Spleen (tissue), 13 donors: ENCODE results near the gene BECN2. TPM values are rescaled to one million over a fixed set of nuclear protein-coding genes. Genes with fewer than 3 reads are reported as not detected.

Experiments
- DNase-seq: peaks from one replicate; pipeline ENCODE4 v3.0.0-alpha.2; 2020
- H3K27ac ChIP-seq, 8 donors: fragments of 200-600 bp; sonication (generic) in 7 of 8; 1 replicate in 4 of 8; 2 replicates in 4 of 8; pipeline versions ENCODE4 v1.5.0 to v1.8.0; 2016 to 2021; ENCODE audit warnings: inconsistent platforms in 4 of 8, mild to moderate bottlenecking in 4 of 8, moderate library complexity in 1 of 8
- H3K27me3 ChIP-seq, 7 donors: fragments of 200-600 bp; sonication (generic) in 6 of 7; replicated peaks in 1 of 7; 1 replicate in 4 of 7; 2 replicates in 3 of 7; pipeline versions ENCODE4 v1.5.0 to v1.8.0; 2016 to 2021; ENCODE audit warnings: inconsistent platforms in 3 of 7, mild to moderate bottlenecking in 1 of 7
- H3K36me3 ChIP-seq, 6 donors: fragments of 200-600 bp; sonication (generic) in 5 of 6; 1 replicate in 4 of 6; 2 replicates in 2 of 6; pipeline versions ENCODE4 v1.5.0 to v1.8.0; 2016 to 2021; ENCODE audit warnings: inconsistent platforms in 2 of 6
- H3K4me1 ChIP-seq, 6 donors: fragments of 200-600 bp; sonication (generic) in 5 of 6; 1 replicate in 3 of 6; 2 replicates in 3 of 6; pipeline versions ENCODE4 v1.5.0 to v1.8.0; 2016 to 2021; ENCODE audit warnings: inconsistent platforms in 3 of 6
- H3K4me3 ChIP-seq, 8 donors: fragments of 200-600 bp; sonication (generic) in 7 of 8; 1 replicate in 4 of 8; 2 replicates in 4 of 8; pipeline versions ENCODE4 v1.5.0 to v1.8.0; 2016 to 2021; ENCODE audit warnings: inconsistent platforms in 4 of 8, mild to moderate bottlenecking in 4 of 8, moderate library complexity in 2 of 8
- H3K9me3 ChIP-seq, 8 donors: fragments of 200-600 bp; sonication (generic) in 7 of 8; 1 replicate in 4 of 8; 2 replicates in 4 of 8; pipeline versions ENCODE4 v1.5.0 to v1.8.0; 2016 to 2021; ENCODE audit warnings: inconsistent platforms in 4 of 8
- CTCF ChIP-seq, 11 experiments: fragments of 200-600 bp in 7 of 11; fragments of 450-650 bp in 4 of 11; sonication (generic) in 4 of 11; IDR thresholded peaks in 8 of 11; conservative IDR thresholded peaks in 3 of 11; 1 replicate in 7 of 11; 2 replicates in 4 of 11; pipeline versions ENCODE4 v1.4.0 to v1.8.0; 2016 to 2021; ENCODE audit warnings: antibody characterized with exemption in 11 of 11, inconsistent platforms in 4 of 11, mild to moderate bottlenecking in 1 of 11
- POLR2A ChIP-seq, 3 donors: fragments of 450-650 bp; IDR thresholded peaks; one replicate each; pipeline ENCODE4 v1.5.1; 2017; ENCODE audit warnings: antibody characterized with exemption in 3 of 3, mild to moderate bottlenecking in 1 of 3
- POLR2AphosphoS5 ChIP-seq, 3 donors: sonication (generic); formaldehyde crosslinking; IDR thresholded peaks; one replicate each; pipeline ENCODE4 v1.5.1; 2017; ENCODE audit warnings: antibody characterized with exemption in 3 of 3
- WGBS, 5 donors: extraction: QIAGEN DNeasy Blood & Tissue Kit in 3 of 5; methylation state at CpG; one replicate each; pipeline versions ENCODE4 v1.1.5 to v1.1.7; 2013 to 2018; 5-methylcytosine and 5-hydroxymethylcytosine counted together
- intact Hi-C: fragments of 100-400 bp; cut with DNase I; formaldehyde crosslinking; loops from one replicate; pipeline ENCODE4 v1.15.0; 2023; ENCODE audit warnings: low total_unique reads
- long read RNA-seq, 2 donors: transcript quantifications; one replicate each; lab custom pipeline, GENCODE V29; 2026
- polyA plus RNA-seq, 3 donors: library from polyadenylated mRNA; stranded (reverse); fragments of 200-250 nt; gene quantifications; one replicate each; pipeline ENCODE4 v1.2.1, GENCODE V29; 2013
- total RNA-seq, 7 donors: library from RNA; depleted of rRNA in 3 of 7; stranded (reverse); fragments of >200 nt in 3 of 7; fragmentation: NEBNext Ultra II Directional in 4 of 7; extraction: Animal tissue kit (Norgen Biotek cat#: 25700) in 4 of 7; gene quantifications; one replicate each; pipeline versions ENCODE4 v1.1.0 to v1.2.1, GENCODE V29; 2016 to 2021
- donor health status: healthy with polysubstance abuse.
- donor health status: DM: no; HTN: no; CAD: no; lungs with moderate emphysema.
- donor health status: DM: no; HTN: no; CAD: no.
- donor health status: Bipolar disorder and iron deficiency.
- donor health status: healthy.
- donor health status: DM: no; HTN: no; CAD: no.
- donor health status: DM: yes; HTN: yes; CAD: no.

BECN2 gene
- not detected for total RNA-seq
- not detected for polyA plus RNA-seq
- long read RNA-seq, donor 1: 0 reads
- long read RNA-seq, donor 2: 0 reads

- no peaks in the 10 kb centered on the region for H3K27me3 ChIP-seq
- no peak for DNase-seq
- no peak within 1 kb of the TSS for H3K27ac ChIP-seq
- 88 to 93% (median 90%) methylated on average over 25 to 33 of the region's 33 CpGs for WGBS, 5 donors
- no peaks in the 10 kb centered on the region for H3K36me3 ChIP-seq
- no peaks in the 10 kb centered on the region for H3K4me1 ChIP-seq
- H3K4me3 ChIP-seq: no peak within 1 kb of the TSS
- intact Hi-C loops: no loop called here
- no peaks in the 10 kb centered on the region for H3K9me3 ChIP-seq
- TF ChIP-seq CTCF (IDR thresholded peaks at IDR 0.05 in 8 of 11, conservative IDR thresholded peaks at IDR 0.05 in 3 of 11) (no peak), POLR2AphosphoS5 (IDR thresholded peaks at IDR 0.05) (no peak), POLR2A (IDR thresholded peaks at IDR 0.05) (no peak)
Measured at GRCh38 chr1:241957692-241958494, at the start of gene BECN2. BECN2 (plus strand) TSS chr1:241957767; CDS start chr1:241957767, 0 bp downstream.

DNA sequence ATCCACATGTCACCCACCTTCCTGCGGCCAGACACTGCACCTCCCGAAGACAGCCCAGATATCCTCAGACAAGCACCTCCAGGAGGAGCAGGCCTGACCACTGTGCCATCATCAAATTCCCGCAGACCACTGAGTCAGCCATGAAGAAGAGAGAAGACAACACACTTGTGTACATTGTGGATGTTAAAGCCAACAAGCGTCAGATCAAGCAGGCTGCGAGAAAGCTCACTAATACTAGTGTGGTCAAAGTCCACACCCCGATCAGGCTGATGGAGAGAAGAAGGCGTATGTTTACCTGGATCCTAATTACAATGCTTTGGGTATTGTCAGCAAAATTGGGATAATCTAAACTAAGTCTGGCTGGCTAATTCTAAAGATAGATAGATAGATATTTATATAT, 41.4 kb upstream of the BECN2 start:
- WGBS, 5 donors: 94 to 99% (median 97%) methylated on average over 7 of the region's 7 CpGs
- H3K27me3 ChIP-seq: no peaks in the 10 kb centered on the region
- H3K4me3 ChIP-seq: no peak overlapping the region
- DNase-seq: no peak
- H3K4me1 ChIP-seq: no peaks in the 10 kb centered on the region
- TF ChIP-seq POLR2A (IDR thresholded peaks at IDR 0.05) (no peak), POLR2AphosphoS5 (IDR thresholded peaks at IDR 0.05) (no peak), CTCF (IDR thresholded peaks at IDR 0.05 in 8 of 11, conservative IDR thresholded peaks at IDR 0.05 in 3 of 11) (no peak)
- no peaks in the 10 kb centered on the region for H3K9me3 ChIP-seq
- no peak overlapping the region for H3K27ac ChIP-seq
- H3K36me3 ChIP-seq: no peaks in the 10 kb centered on the region
- intact Hi-C loops: no loop called here

DNA sequence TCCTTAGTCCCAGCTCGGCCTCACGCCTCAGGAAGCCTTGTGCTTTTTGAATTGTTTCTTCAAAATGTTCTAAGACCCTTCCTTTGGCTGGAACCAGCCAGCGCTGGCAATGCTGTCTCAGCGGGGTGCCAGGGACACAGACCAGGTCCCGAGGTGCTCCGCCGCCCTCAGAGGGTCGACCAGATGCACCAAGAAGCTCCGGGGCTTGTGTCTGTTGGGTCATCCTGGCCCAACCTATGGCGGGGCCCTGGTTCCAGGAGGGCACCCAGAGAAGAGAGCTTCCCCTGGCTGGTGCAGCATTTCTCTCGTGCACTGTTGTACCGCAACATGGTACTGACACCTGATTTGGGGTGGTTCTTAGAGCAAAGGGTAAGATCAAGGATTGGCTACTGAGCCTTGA, 40.1 kb upstream of the BECN2 start:
- 91 to 97% (median 95%) methylated on average over 10 to 12 of the region's 12 CpGs for WGBS, 5 donors
- Histone ChIP-seq H3K27me3 (no peaks in the 10 kb centered on the region), H3K4me1 (no peaks in the 10 kb centered on the region), H3K4me3 (no peak overlapping the region), H3K36me3 (no peaks in the 10 kb centered on the region), H3K27ac (no peak overlapping the region), H3K9me3 (no peaks in the 10 kb centered on the region)
- intact Hi-C loops: no loop called here
- TF ChIP-seq POLR2A (IDR thresholded peaks at IDR 0.05): no peak
- TF ChIP-seq POLR2AphosphoS5 (IDR thresholded peaks at IDR 0.05): no peak
- no peak for TF ChIP-seq CTCF (IDR thresholded peaks at IDR 0.05 in 8 of 11, conservative IDR thresholded peaks at IDR 0.05 in 3 of 11)
- DNase-seq: no peak

GRCh38 chr1:241918879-241919278, 38.7 kb upstream of the BECN2 start:
- Histone ChIP-seq H3K9me3 (no peaks in the 10 kb centered on the region), H3K27me3 (no peaks in the 10 kb centered on the region), H3K4me3 (no peak overlapping the region), H3K4me1 (no peaks in the 10 kb centered on the region), H3K27ac (no peak overlapping the region), H3K36me3 (no peaks in the 10 kb centered on the region)
- 77 to 83% (median 81%) methylated on average over 5 of the region's 5 CpGs for WGBS, 5 donors
- no peak for DNase-seq
- TF ChIP-seq POLR2A (IDR thresholded peaks at IDR 0.05): no peak
- no peak for TF ChIP-seq POLR2AphosphoS5 (IDR thresholded peaks at IDR 0.05)
- no peak for TF ChIP-seq CTCF (IDR thresholded peaks at IDR 0.05 in 8 of 11, conservative IDR thresholded peaks at IDR 0.05 in 3 of 11)
- intact Hi-C loops: no loop called here
